ENCODE results near the gene HIVEP2.

The HIVEP2 gene

DNA sequence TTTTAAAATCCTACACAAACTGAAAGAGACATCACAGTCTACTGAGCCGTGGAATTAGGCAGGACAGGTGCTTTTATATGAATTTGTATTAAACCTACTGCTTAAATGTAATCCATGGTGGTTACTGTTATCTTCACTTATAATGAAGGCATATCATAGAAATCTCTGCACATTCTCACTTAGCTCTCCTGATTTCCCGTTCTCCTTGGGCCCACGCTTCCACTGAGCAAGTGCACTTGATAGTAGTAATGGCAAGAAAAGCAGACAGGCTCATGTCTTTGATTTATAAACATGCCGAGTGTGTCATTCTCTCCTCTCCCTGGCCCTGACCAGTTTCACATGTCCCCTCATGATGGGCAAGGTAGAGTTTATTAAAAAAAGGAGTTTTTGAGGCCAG, 186.3 kb downstream of the HIVEP2 start:
- Histone ChIP-seq H3K9me3 (ENCODE audit: control insufficient read depth, insufficient read depth, low read length) (no peaks in the 10 kb centered on the region), H3K4me1 (ENCODE audit: insufficient read depth, low read length) (no peaks in the 10 kb centered on the region), H3K36me3 (ENCODE audit: insufficient read depth, low read length) (peaks cover 3% of the 10 kb centered on the region; the same call in 1 of the 2 replicates), H3K9ac (ENCODE audit: low read depth, low read length) (no peak overlapping the region)

- peaks cover 3% of the 10 kb centered on the region; the same call in 1 of the 2 replicates for H3K36me3 ChIP-seq (ENCODE audit: insufficient read depth, low read length)
- no peaks in the 10 kb centered on the region for H3K4me1 ChIP-seq (ENCODE audit: insufficient read depth, low read length)
- no peak overlapping the region for H3K9ac ChIP-seq (ENCODE audit: low read depth, low read length)
- no peaks in the 10 kb centered on the region for H3K9me3 ChIP-seq (ENCODE audit: control insufficient read depth, insufficient read depth, low read length)
These were observed 186.9 kb downstream of the HIVEP2 start for GRCh38 chr6:142757852-142758628.

- Histone ChIP-seq H3K36me3 (ENCODE audit: insufficient read depth, low read length) (peaks cover 3% of the 10 kb centered on the region; the same call in 1 of the 2 replicates), H3K4me1 (ENCODE audit: insufficient read depth, low read length) (no peaks in the 10 kb centered on the region), H3K9me3 (ENCODE audit: control insufficient read depth, insufficient read depth, low read length) (no peaks in the 10 kb centered on the region), H3K9ac (ENCODE audit: low read depth, low read length) (no peak overlapping the region)
These were observed 188.8 kb downstream of the HIVEP2 start for GRCh38 chr6:142756215-142756630.

- Histone ChIP-seq H3K36me3 (ENCODE audit: insufficient read depth, low read length) (no peaks in the 10 kb centered on the region), H3K9me3 (ENCODE audit: control insufficient read depth, insufficient read depth, low read length) (no peaks in the 10 kb centered on the region), H3K9ac (ENCODE audit: low read depth, low read length) (no peak overlapping the region), H3K4me1 (ENCODE audit: insufficient read depth, low read length) (no peaks in the 10 kb centered on the region)
These were observed 191.8 kb downstream of the HIVEP2 start for GRCh38 chr6:142753196-142753595.

- Histone ChIP-seq H3K36me3 (ENCODE audit: insufficient read depth, low read length) (no peaks in the 10 kb centered on the region), H3K4me1 (ENCODE audit: insufficient read depth, low read length) (no peaks in the 10 kb centered on the region), H3K9ac (ENCODE audit: low read depth, low read length) (no peak overlapping the region), H3K9me3 (ENCODE audit: control insufficient read depth, insufficient read depth, low read length) (no peaks in the 10 kb centered on the region)
These were observed 192.6 kb downstream of the HIVEP2 start for GRCh38 chr6:142752348-142752747.

- H3K4me1 ChIP-seq (ENCODE audit: insufficient read depth, low read length): no peaks in the 10 kb centered on the region
- no peaks in the 10 kb centered on the region for H3K36me3 ChIP-seq (ENCODE audit: insufficient read depth, low read length)
- no peak overlapping the region for H3K9ac ChIP-seq (ENCODE audit: low read depth, low read length)
- H3K9me3 ChIP-seq (ENCODE audit: control insufficient read depth, insufficient read depth, low read length): no peaks in the 10 kb centered on the region
These were observed 193.5 kb downstream of the HIVEP2 start for GRCh38 chr6:142751452-142751851.

DNA sequence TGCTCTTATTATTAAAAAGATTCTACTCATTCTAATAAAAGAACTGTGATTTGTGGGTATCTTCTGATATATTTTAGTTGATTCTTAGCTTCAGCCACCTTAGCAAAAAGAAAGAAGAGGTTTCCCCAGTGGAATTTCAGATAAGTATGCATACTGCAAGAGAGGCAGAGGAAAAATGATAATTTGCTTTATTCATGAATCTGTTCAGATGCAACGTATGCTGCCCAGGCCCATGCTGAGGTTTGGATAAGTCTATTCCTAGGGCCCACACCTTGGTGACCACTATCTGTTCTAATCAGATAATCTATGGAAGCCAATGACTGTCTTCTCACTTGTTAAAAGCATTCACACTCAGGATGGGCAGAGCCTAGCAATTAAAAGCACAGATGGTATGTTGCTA, 194.0 kb downstream of the HIVEP2 start:
- Histone ChIP-seq H3K9ac (ENCODE audit: low read depth, low read length) (no peak overlapping the region), H3K36me3 (ENCODE audit: insufficient read depth, low read length) (no peaks in the 10 kb centered on the region), H3K4me1 (ENCODE audit: insufficient read depth, low read length) (no peaks in the 10 kb centered on the region), H3K9me3 (ENCODE audit: control insufficient read depth, insufficient read depth, low read length) (no peaks in the 10 kb centered on the region)

GRCh38 chr6:142749556-142749955, 195.4 kb downstream of the HIVEP2 start:
- H3K9ac ChIP-seq (ENCODE audit: low read depth, low read length): no peak overlapping the region
- H3K4me1 ChIP-seq (ENCODE audit: insufficient read depth, low read length): 0 out of 2 replicates have a peak, but pooled peaks cover 4% of the 10 kb centered on the region
- no peaks in the 10 kb centered on the region for H3K9me3 ChIP-seq (ENCODE audit: control insufficient read depth, insufficient read depth, low read length)
- H3K36me3 ChIP-seq (ENCODE audit: insufficient read depth, low read length): no peaks in the 10 kb centered on the region

GRCh38 chr6:142746524-142746923, 198.5 kb downstream of the HIVEP2 start:
- Histone ChIP-seq H3K4me1 (ENCODE audit: insufficient read depth, low read length) (0 out of 2 replicates have a peak, but pooled peaks cover 4% of the 10 kb centered on the region), H3K9ac (ENCODE audit: low read depth, low read length) (no peak overlapping the region), H3K9me3 (ENCODE audit: control insufficient read depth, insufficient read depth, low read length) (no peaks in the 10 kb centered on the region), H3K36me3 (ENCODE audit: insufficient read depth, low read length) (no peaks in the 10 kb centered on the region)

- H3K36me3 ChIP-seq (ENCODE audit: insufficient read depth, low read length): no peaks in the 10 kb centered on the region
- H3K4me1 ChIP-seq (ENCODE audit: insufficient read depth, low read length): 0 out of 2 replicates have a peak, but pooled peaks cover 4% of the 10 kb centered on the region
- H3K9ac ChIP-seq (ENCODE audit: low read depth, low read length): no peak overlapping the region
- no peaks in the 10 kb centered on the region for H3K9me3 ChIP-seq (ENCODE audit: control insufficient read depth, insufficient read depth, low read length)
These were observed 200.1 kb downstream of the HIVEP2 start for GRCh38 chr6:142744836-142745235.

DNA sequence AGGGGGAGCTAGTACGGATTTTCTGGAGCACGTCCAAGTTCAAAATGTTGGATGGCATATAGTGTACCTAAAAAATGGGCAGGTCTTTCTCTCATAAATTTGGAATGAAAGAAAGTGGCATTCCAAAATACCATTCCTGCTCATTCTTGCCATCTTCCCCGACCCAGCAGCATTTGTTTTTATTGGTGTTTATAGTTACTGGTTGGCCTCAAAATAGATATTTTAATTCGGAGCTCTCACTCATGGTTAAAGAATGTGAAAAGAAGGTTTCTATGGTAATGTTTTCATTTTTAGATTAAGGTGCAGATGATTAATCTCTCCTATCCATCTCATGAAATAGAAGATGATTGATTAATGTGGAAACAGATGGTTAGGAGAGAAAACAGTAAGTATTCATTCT, 204.5 kb downstream of the HIVEP2 start:
- Histone ChIP-seq H3K9me3 (ENCODE audit: control insufficient read depth, insufficient read depth, low read length) (no peaks in the 10 kb centered on the region), H3K4me1 (ENCODE audit: insufficient read depth, low read length) (peaks cover 13% of the 10 kb centered on the region), H3K9ac (ENCODE audit: low read depth, low read length) (no peak overlapping the region), H3K36me3 (ENCODE audit: insufficient read depth, low read length) (no peaks in the 10 kb centered on the region)

DNA sequence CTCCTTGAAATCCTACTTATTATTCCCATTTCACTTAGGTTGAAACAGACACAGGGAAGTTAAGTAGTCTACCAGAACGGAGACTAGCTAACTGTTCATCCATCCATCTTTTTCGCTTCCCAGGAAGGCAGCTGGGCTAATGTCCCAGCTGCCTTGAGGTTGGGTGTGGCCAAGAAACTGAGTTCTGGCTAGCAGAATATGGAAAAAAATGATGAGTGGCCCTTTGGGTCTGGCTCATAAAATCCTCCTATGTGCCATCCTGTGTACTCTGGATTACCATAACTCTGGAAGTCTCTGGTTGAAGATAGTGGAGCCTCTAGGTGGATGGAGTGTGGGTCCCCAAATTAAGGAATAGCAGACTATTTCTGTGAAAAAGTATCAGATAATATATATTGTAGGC, 206.2 kb downstream of the HIVEP2 start:
- H3K36me3 ChIP-seq (ENCODE audit: insufficient read depth, low read length): no peaks in the 10 kb centered on the region
- peaks cover 16% of the 10 kb centered on the region for H3K4me1 ChIP-seq (ENCODE audit: insufficient read depth, low read length)
- H3K9me3 ChIP-seq (ENCODE audit: control insufficient read depth, insufficient read depth, low read length): no peaks in the 10 kb centered on the region
- no peak overlapping the region for H3K9ac ChIP-seq (ENCODE audit: low read depth, low read length)

GRCh38 chr6:142738035-142738396, 207.0 kb downstream of the HIVEP2 start:
- H3K9ac ChIP-seq (ENCODE audit: low read depth, low read length): no peak overlapping the region
- peaks cover 16% of the 10 kb centered on the region for H3K4me1 ChIP-seq (ENCODE audit: insufficient read depth, low read length)
- H3K9me3 ChIP-seq (ENCODE audit: control insufficient read depth, insufficient read depth, low read length): no peaks in the 10 kb centered on the region
- H3K36me3 ChIP-seq (ENCODE audit: insufficient read depth, low read length): no peaks in the 10 kb centered on the region

- Histone ChIP-seq H3K4me1 (ENCODE audit: insufficient read depth, low read length) (peaks cover 16% of the 10 kb centered on the region), H3K9me3 (ENCODE audit: control insufficient read depth, insufficient read depth, low read length) (no peaks in the 10 kb centered on the region), H3K9ac (ENCODE audit: low read depth, low read length) (no peak overlapping the region), H3K36me3 (ENCODE audit: insufficient read depth, low read length) (no peaks in the 10 kb centered on the region)
These were observed 207.5 kb downstream of the HIVEP2 start for GRCh38 chr6:142737368-142738034.

GRCh38 chr6:142735204-142735603, 209.8 kb downstream of the HIVEP2 start:
- Histone ChIP-seq H3K4me1 (ENCODE audit: insufficient read depth, low read length) (peaks cover 16% of the 10 kb centered on the region), H3K36me3 (ENCODE audit: insufficient read depth, low read length) (no peaks in the 10 kb centered on the region), H3K9me3 (ENCODE audit: control insufficient read depth, insufficient read depth, low read length) (no peaks in the 10 kb centered on the region), H3K9ac (ENCODE audit: low read depth, low read length) (no peak overlapping the region)
